ENCODE results near the gene DNAJC25. TPM values are rescaled to one million over a fixed set of nuclear protein-coding genes. Genes with fewer than 3 reads are reported as not detected.

DNAJC25 gene
- polyA plus RNA-seq, 2 of the 4 experiments (the other 2 are of a cell fraction), result 8.6 to 12.1 TPM

DNA sequence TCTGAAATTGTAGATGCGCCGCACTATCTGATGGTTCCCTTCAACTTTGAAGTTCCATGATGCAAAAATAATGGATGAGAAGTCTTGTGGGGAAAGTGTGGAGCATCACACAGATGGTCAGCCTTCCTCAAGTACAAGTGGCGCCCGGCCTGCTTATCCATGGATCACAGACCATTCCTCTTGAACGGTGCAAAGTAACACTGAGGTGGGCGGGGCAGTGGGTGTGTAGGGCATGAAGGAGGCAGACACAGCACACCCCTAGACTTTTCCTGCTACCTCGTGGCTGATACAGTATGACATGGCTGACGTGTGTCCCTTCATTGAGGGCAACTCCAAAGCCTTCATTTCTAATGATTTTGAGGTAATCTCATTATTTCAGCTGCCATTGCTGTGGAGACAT lies 27.8 kb downstream of the DNAJC25 start:
- FAIRE-seq (no peak), ATAC-seq (no peak), DNase-seq (ENCODE audit: low read depth in 1 of 2, low spot score in 1 of 2) (no peak)
- H3K27ac ChIP-seq, result no peak overlapping the region
- no peak overlapping the region for H3K4me2 ChIP-seq
- ChIA-PET POLR2A (interaction anchor here (1.1 kb wide), 1 partner anchor 28 kb away, joined by 4 read pairs; the partner anchor contains the start of gene DNAJC25), CTCF (interaction anchor here (1.5 kb wide), 1 partner anchor 61 kb away, joined by 5 read pairs; no protein-coding TSS in a partner anchor)
- H3K4me1 ChIP-seq, result peaks cover 8% of the 10 kb centered on the region; the same call in 2 of the 3 replicates
- H3K4me3 ChIP-seq, result no peak overlapping the region
- TF ChIP-seq EHMT2 (IDR thresholded peaks at IDR 0.05; ENCODE audit: low read depth) (no peak), MYC (IDR thresholded peaks at IDR 0.05; ENCODE audit: borderline replicate concordance, low read length) (no peak), MAFK (IDR thresholded peaks at IDR 0.05; ENCODE audit: partially characterized antibody) (no peak), EP300 (IDR thresholded peaks at IDR 0.05) (no peak), HOXB13 (CRISPR knock-in tag; IDR thresholded peaks at IDR 0.05; ENCODE audit: low read depth) (no peak), RAD21 (conservative IDR thresholded peaks at IDR 0.05 in 1 of 2, IDR thresholded peaks at IDR 0.05 in 1 of 2) (no peak), SMC3 (IDR thresholded peaks at IDR 0.05) (no peak), RCOR1 (IDR thresholded peaks at IDR 0.05; ENCODE audit: low read depth, low read length) (no peak), ZC3H11A (IDR thresholded peaks at IDR 0.05) (no peak), NR3C1 (IDR thresholded peaks at IDR 0.05) (no peak), TP53 (CRISPR knock-in tag; IDR thresholded peaks at IDR 0.05) (no peak), TFCP2L1 (CRISPR knock-in tag; IDR thresholded peaks at IDR 0.05) (no peak), PHF8 (IDR thresholded peaks at IDR 0.05; ENCODE audit: borderline replicate concordance, low read depth) (no peak)
- no peaks in the 10 kb centered on the region for H3K9me3 ChIP-seq
- WGBS (ENCODE audit: missing lambda C conversion rate), result 60% methylated on average over 8 of the region's 8 CpGs

DNA sequence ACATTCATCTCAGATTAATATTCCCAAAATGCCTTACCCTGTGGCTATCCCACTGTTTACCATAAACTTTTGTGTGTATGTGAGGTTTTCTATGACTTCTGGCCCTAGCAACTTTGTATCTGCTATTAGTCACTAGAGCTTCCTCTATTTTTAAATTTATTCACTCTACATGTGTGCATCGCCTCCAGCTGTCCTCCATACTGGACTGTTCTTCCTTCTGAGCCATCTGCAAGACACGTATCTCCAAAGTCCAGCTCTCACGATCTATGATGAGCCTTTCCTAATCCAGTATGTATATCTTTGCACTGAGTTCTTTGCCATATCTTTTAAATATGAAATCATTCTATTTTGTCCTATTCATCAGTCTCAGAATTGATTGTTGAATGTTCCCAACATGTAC lies 28.6 kb downstream of the DNAJC25 start:
- no peaks in the 10 kb centered on the region for H3K9me3 ChIP-seq
- no peak overlapping the region for H3K4me3 ChIP-seq
- no peak overlapping the region for H3K27ac ChIP-seq
- ChIA-PET POLR2A (interaction anchor here (1.1 kb wide), 1 partner anchor 28 kb away, joined by 4 read pairs; the partner anchor contains the start of gene DNAJC25), CTCF (interaction anchor here (1.5 kb wide), 1 partner anchor 61 kb away, joined by 5 read pairs; no protein-coding TSS in a partner anchor)
- FAIRE-seq (no peak), DNase-seq (ENCODE audit: low read depth in 1 of 2, low spot score in 1 of 2) (no peak), ATAC-seq (no peak)
- TF ChIP-seq, protein P1, sequence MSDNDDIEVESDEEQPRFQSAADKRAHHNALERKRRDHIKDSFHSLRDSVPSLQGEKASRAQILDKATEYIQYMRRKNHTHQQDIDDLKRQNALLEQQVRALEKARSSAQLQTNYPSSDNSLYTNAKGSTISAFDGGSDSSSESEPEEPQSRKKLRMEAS (IDR thresholded peaks at IDR 0.05), result no peak
- TF ChIP-seq HOXB13 (CRISPR knock-in tag; IDR thresholded peaks at IDR 0.05; ENCODE audit: low read depth) (no peak), RCOR1 (IDR thresholded peaks at IDR 0.05; ENCODE audit: low read depth, low read length) (no peak), BHLHE40 (IDR thresholded peaks at IDR 0.05; ENCODE audit: low read depth, low read length) (no peak), HDAC2 (IDR thresholded peaks at IDR 0.05) (no peak), JUN (IDR thresholded peaks at IDR 0.05) (no peak), CBX8 (IDR thresholded peaks at IDR 0.05) (no peak), MAZ (IDR thresholded peaks at IDR 0.05; ENCODE audit: borderline replicate concordance, low read depth, low read length) (no peak), HOXB5 (CRISPR knock-in tag; IDR thresholded peaks at IDR 0.05) (no peak), MYC (IDR thresholded peaks at IDR 0.05; ENCODE audit: borderline replicate concordance, low read length) (no peak)
- TF ChIP-seq, protein P2, sequence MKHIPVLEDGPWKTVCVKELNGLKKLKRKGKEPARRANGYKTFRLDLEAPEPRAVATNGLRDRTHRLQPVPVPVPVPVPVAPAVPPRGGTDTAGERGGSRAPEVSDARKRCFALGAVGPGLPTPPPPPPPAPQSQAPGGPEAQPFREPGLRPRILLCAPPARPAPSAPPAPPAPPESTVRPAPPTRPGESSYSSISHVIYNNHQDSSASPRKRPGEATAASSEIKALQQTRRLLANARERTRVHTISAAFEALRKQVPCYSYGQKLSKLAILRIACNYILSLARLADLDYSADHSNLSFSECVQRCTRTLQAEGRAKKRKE (CRISPR knock-in tag; IDR thresholded peaks at IDR 0.05; ENCODE audit: low read depth), result no peak
- TF ChIP-seq, protein P3, sequence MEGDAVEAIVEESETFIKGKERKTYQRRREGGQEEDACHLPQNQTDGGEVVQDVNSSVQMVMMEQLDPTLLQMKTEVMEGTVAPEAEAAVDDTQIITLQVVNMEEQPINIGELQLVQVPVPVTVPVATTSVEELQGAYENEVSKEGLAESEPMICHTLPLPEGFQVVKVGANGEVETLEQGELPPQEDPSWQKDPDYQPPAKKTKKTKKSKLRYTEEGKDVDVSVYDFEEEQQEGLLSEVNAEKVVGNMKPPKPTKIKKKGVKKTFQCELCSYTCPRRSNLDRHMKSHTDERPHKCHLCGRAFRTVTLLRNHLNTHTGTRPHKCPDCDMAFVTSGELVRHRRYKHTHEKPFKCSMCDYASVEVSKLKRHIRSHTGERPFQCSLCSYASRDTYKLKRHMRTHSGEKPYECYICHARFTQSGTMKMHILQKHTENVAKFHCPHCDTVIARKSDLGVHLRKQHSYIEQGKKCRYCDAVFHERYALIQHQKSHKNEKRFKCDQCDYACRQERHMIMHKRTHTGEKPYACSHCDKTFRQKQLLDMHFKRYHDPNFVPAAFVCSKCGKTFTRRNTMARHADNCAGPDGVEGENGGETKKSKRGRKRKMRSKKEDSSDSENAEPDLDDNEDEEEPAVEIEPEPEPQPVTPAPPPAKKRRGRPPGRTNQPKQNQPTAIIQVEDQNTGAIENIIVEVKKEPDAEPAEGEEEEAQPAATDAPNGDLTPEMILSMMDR (IDR thresholded peaks at IDR 0.05), result no peak
- TF ChIP-seq, protein P4, sequence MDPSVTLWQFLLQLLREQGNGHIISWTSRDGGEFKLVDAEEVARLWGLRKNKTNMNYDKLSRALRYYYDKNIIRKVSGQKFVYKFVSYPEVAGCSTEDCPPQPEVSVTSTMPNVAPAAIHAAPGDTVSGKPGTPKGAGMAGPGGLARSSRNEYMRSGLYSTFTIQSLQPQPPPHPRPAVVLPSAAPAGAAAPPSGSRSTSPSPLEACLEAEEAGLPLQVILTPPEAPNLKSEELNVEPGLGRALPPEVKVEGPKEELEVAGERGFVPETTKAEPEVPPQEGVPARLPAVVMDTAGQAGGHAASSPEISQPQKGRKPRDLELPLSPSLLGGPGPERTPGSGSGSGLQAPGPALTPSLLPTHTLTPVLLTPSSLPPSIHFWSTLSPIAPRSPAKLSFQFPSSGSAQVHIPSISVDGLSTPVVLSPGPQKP (IDR thresholded peaks at IDR 0.05; ENCODE audit: low read depth, low read length), result no peak
- 90% methylated on average over 3 of the region's 3 CpGs for WGBS (ENCODE audit: missing lambda C conversion rate)
- no peak overlapping the region for H3K4me2 ChIP-seq
- peaks cover 8% of the 10 kb centered on the region; the same call in 2 of the 3 replicates for H3K4me1 ChIP-seq
